ENCODE measurements around the gene SLC22A25. TPM values are rescaled to one million over a fixed set of nuclear protein-coding genes. Genes with fewer than 3 reads are reported as not detected.

The SLC22A25 gene
- total RNA-seq, 1 experiment from 2014 or later, result not detected

DNA sequence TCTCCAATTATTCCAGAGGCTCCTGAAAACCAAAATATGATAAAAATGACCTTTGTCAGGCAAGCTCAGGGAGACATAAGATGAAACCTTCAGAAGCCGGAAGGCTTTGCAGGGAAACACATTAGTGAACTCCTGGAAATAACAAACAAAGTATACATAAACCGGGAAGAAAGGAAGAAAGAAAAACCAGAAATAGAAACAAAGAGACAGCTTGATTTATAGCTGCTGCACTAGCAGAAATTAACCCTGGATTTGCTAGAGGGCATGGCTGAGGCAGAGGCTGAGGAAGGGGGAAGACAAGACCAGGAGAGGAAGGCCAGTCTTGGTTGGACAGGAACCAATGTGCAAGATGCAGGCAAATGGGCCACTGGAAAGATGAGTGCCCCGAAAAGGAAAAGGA lies 33.3 kb downstream of the SLC22A25 start:
- Histone ChIP-seq H4K20me1 (ENCODE audit: control insufficient read depth, insufficient read depth, insufficient read length) (no peaks in the 10 kb centered on the region), H2BK20ac (ENCODE audit: low read depth, low read length, poor library complexity, severe bottlenecking) (no peak overlapping the region), H3K9me3 (ENCODE audit: control insufficient read depth, low read depth, low read length) (peaks cover 10% of the 10 kb centered on the region), H3K4me2 (ENCODE audit: insufficient read depth, insufficient read length, low read length) (no peak overlapping the region), H3K4ac (ENCODE audit: low read depth, low read length) (no peak overlapping the region), H3K23me2 (ENCODE audit: insufficient read length, low read depth, low read length, poor library complexity, severe bottlenecking) (no peaks in the 10 kb centered on the region), H3K14ac (ENCODE audit: insufficient read depth, low read length) (no peak overlapping the region), H2AK5ac (ENCODE audit: insufficient read length, low read length) (no peak overlapping the region), H4K91ac (ENCODE audit: insufficient read length, low read depth, low read length) (no peak overlapping the region), H2BK5ac (ENCODE audit: insufficient read length, low read length) (no peak overlapping the region), H3K79me1 (ENCODE audit: insufficient read depth, low read depth, low read length, poor library complexity, severe bottlenecking) (no peaks in the 10 kb centered on the region), H2BK15ac (ENCODE audit: low read depth, low read length) (no peak overlapping the region), H3K79me2 (ENCODE audit: insufficient read depth, low read length) (no peaks in the 10 kb centered on the region), H3K56ac (ENCODE audit: insufficient read length, low read depth, low read length) (no peak overlapping the region), H3T11ph (ENCODE audit: low read length) (no peak overlapping the region), H2BK12ac (ENCODE audit: insufficient read length, low read depth, low read length) (no peak overlapping the region), H4K8ac (replicated peaks; ENCODE audit: insufficient read length, low read depth, low read length) (no peak overlapping the region), H4K5ac (ENCODE audit: insufficient read length, low read depth, low read length) (no peak overlapping the region), H3K4me1 (ENCODE audit: insufficient read depth, low read length) (no peaks in the 10 kb centered on the region), H3K27me3 (ENCODE audit: insufficient read depth, low read length) (no peaks in the 10 kb centered on the region), H3K23ac (ENCODE audit: insufficient read length, low read depth, low read length) (no peak overlapping the region), H3K9ac (ENCODE audit: extremely low read depth, insufficient read length, low read length) (no peak overlapping the region), H2AFZ (ENCODE audit: low read length) (no peak overlapping the region), H3K18ac (ENCODE audit: insufficient read length, low read depth, low read length) (no peak overlapping the region), H3K27ac (ENCODE audit: insufficient read length, low read depth, low read length) (no peak overlapping the region), H2BK120ac (ENCODE audit: low read depth, low read length, poor library complexity, severe bottlenecking) (no peak overlapping the region)
- TF ChIP-seq, protein P1, sequence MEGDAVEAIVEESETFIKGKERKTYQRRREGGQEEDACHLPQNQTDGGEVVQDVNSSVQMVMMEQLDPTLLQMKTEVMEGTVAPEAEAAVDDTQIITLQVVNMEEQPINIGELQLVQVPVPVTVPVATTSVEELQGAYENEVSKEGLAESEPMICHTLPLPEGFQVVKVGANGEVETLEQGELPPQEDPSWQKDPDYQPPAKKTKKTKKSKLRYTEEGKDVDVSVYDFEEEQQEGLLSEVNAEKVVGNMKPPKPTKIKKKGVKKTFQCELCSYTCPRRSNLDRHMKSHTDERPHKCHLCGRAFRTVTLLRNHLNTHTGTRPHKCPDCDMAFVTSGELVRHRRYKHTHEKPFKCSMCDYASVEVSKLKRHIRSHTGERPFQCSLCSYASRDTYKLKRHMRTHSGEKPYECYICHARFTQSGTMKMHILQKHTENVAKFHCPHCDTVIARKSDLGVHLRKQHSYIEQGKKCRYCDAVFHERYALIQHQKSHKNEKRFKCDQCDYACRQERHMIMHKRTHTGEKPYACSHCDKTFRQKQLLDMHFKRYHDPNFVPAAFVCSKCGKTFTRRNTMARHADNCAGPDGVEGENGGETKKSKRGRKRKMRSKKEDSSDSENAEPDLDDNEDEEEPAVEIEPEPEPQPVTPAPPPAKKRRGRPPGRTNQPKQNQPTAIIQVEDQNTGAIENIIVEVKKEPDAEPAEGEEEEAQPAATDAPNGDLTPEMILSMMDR (conservative IDR thresholded peaks at IDR 0.05), result no peak
- DNase-seq, result no peak
- Mint-ChIP-seq H3K27ac (no peak overlapping the region), H3K27me3 (ENCODE audit: low read depth) (no peaks in the 10 kb centered on the region), H3K4me1 (no peaks in the 10 kb centered on the region), H3K36me3 (ENCODE audit: insufficient read depth in 1 of 3, low read depth in 3 of 3) (peaks cover 3 to 18% (median 5%) of the 10 kb centered on the region in 3 experiments; a peak in 6 of 7 replicates), H3K4me3 (no peak overlapping the region), H3K9me3 (peaks cover 27 to 35% of the 10 kb centered on the region in 2 experiments)
- no CpG with 5 or more reads among the region's 3 CpGs for WGBS (ENCODE audit: extremely low coverage, insufficient read length, low lambda C conversion rate)

Other genes starting within 250 kb of the SLC22A25 start
- not detected in 2 replicates for gene SLC22A8, start 227.8 kb downstream of the SLC22A25 start, total RNA-seq (2021)
- not detected in 2 replicates for gene SLC22A24, start 99.4 kb downstream of the SLC22A25 start, total RNA-seq (2021)
- not detected in 2 replicates for gene SLC22A9, start 126.2 kb upstream of the SLC22A25 start, total RNA-seq (2021)
- gene PLAAT5, start 247.6 kb upstream of the SLC22A25 start, total RNA-seq (2021), result 8.5 and 9.6 TPM in 2 replicates

All from H9 (cell line).